Measurements from ENCODE around the gene ARL6IP4.

The ARL6IP4 gene

DNA sequence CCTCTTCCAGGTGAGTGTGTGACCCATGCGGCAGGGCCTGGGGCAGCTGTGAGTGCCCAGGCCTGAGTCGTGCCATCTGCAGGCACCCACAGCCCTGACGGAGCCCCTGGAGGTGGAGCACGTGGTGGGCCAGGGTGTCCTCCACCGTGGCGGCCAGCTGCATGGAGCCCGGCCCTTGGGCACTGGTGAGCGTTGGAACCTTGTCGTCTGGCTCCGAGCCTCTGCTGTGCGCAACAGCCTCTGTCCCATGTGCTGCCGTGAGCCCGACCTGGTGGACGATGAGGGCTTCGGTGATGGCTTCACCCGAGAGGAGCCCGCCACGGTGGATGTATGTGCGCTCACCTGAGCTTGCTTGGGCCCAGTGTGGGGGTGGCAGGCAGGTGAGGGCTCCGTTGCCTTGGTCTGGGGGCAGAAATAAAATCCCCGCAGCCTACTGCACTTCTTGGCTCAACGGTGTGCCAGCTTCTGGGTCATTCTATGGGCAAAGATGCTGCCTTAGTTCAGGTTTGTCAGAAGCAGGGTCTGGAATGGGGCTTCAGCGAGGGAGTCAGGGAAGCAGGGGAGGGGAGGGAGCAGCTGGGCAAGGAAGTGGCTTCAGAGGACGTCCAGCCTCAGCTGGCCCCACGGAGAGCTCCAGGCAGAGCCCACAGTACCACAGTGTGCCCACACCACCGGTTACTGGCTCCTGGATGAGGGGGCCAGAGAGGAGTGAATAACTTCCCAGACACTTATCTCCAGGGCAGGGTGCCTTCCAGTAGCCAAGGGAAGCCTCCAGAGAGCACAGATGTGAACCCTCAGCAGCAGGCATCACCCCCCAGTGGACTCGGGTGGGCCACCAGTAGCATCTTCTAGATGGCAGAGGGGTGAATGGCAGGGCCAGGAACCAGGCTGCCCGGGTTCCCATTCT is 1.2 kb upstream of the ARL6IP4 start:
- DNase-seq, result no peak

DNA sequence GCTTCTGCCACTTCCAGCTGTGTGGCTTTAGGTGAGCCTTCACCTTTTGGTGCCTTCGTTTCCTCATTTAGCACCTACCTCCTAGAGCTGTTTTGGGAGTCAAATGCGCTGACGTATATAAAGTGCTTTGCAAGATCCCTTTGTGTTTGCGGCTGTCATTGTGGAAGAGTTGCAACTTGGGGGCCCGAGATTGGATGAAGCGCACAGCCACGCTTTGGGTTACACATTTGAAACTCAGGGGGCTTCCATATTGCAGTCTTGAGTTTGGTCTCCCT is 636 bp upstream of the ARL6IP4 start:
- DNase-seq, result no peak

DNA sequence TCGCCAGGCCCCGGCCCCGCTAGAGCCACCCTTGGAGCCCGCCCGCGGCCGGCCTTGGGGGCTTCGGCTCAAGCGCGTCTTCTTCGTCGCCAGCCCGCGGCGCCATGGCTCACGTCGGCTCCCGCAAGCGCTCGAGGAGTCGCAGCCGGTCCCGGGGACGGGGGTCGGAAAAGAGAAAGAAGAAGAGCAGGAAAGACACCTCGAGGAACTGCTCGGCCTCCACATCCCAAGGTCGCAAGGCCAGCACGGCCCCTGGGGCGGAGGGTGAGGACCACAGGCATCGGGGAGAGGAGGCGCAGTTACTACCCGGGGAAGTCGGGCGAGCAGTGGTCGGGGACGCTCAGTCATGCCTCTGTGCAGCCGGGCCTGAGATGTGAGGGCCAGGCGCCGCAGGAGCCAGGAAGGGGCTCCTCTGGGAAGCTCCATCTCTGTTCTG is 573 bp downstream of the ARL6IP4 start:
- DNase-seq, result no peak

DNA sequence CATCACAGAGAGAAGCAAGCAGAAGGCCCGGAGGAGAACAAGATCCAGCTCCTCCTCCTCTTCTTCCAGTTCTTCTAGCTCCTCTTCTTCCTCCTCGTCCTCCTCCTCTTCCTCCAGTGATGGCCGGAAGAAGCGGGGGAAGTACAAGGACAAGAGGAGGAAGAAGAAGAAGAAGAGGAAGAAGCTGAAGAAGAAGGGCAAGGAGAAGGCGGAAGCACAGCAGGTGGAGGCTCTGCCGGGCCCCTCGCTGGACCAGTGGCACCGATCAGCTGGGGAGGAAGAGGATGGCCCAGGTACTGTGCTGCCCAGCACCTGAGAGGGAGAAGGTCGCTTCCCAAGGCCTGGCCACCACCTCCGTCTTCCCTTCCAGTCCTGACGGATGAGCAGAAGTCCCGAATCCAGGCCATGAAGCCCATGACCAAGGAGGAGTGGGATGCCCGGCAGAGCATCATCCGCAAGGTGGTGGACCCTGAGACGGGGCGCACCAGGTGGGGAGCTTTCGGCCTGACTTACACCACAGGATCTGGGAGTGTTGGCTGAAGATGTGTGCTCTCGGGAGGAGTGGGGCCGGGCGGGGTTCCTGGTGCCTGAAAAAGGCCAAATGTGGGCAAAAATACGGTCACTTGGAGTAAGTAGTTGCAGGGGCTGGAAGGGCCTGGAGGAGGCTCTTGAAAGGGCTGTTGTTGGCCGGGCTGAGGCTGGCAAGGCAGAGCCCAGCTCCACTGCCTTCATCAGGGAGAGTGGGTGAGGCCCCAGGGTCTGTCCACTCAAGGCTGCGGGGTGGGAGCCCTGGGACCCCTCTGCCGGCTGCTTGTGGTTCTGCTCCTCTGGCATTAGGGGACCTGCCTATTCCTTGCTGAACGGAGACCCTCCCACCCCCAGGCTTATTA is 1.4 kb downstream of the ARL6IP4 start:
- DNase-seq, result no peak

DNA sequence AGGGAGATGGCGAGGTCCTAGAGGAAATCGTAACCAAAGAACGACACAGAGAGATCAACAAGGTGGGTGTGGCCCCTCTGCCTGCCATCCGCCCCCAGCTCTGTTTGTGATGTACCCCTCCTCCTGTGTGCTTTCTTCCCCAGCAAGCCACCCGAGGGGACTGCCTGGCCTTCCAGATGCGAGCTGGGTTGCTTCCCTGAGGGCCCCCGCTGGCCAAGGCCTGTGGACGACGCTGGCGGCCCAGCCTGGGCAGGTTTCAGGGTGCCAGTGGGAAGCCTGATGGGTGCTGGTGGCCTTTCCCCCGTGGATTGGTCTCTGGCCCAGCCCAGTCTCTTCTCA is 2.0 kb downstream of the ARL6IP4 start:
- no peak for DNase-seq

DNA sequence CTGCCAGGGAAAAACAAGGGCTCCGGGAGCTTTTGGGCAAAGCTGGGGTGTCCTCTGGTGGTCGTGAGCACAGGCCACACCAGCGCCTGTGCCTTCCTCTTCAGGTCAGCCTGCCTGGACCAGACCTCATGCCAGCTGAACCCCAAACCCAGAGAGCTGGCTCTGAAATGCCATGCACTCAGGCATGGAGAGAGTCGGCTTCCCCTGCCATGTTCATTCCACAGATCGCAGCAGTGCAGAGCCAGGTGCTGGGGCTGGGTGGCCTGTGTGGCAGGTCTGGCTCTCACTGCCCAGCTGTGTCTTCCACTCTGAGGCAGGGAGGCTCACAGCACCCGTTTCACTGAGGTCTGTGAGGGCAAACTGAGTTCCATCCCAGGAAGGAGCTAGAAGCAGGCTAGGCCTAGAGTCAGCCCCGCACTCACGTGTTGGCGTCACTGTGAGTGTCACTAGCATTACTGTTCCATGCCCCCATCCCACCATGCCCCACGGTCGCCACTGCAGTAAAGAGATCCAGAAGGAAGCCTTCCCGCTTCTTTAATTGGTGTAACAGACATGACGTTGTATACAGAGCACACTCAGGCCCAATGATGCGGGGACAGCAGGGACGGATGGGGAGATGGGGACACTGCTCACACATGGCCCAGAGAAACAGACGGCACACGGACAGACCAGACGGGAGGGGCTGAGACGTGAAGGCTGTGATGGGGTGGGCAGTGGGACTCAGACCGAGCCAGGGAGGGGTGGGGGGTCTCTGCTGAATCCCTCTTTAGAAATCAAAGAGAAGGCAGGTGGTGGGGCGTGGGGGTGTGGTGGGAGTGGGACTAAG is 2.7 kb downstream of the ARL6IP4 start:
- no peak for DNase-seq

DNA sequence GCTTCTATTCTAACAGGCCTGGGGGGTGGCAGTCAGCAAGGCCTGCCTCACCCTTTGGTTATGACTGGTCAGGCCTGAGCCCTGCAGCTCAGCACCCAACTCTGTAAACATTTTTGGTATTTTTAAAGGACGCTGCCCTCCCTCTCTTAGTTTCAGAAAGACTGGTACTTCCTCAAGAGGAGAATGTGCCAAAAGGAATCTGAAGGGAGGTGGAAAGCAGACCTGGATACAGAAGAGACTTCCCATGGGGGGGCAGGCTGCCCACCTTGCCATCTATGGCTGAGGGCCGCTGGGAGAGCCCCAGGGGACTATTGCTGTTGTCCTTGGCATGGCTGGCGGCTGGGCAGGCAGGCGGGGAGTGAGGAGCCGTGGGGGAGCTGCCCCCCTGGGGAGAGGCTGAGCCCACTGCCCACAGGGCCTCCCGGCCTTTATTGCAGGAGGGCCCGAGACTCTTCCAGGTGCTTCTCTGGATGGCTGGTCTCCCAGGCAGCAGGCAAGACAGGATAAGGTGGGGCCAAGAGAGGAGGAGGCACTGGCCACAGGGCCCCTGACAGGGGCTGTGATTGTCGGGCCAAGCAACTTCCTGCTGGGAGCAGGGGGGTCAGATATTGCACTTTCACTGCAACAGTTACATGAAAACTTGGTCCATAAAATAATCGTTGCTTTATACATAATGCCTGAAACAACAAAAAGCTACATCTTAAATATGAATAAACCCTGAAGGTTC is 3.5 kb downstream of the ARL6IP4 start:
- no peak for DNase-seq

DNA sequence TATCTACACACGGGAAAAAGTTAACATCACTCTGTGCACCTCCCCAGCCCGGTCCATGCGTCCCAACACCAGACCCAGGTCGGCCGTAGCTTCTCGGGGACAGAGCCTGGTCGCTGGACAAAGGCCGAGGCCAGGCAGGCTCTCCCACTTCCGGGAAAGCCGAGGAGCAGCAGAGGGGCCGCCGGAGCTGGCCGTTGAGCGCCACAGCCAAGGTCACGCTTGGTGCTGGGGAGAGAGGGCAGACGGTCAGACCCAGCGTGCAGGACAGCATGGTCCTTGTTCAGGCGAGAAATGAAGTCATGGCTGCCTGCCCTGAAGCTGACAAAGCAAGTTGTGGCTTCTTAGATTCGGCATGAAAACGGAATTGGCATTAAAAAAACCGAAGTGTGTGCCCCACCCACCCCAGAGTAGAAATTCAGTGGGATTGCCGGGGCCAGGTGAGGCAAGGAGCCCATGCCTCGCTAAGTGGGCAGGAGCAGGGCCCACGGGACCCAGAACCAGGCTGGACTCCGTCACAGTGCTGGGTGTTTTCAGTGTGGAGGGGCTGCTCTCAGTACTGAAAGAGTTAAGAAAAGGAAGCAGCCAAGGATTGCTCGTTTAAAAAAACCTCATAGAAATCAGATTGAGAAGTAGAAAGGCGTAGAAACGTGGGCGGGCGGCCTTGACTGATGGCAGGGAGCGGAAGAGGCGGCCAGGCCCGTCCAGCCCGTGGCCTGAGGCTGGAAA is 4.3 kb downstream of the ARL6IP4 start:
- DNase-seq, result no peak

DNA sequence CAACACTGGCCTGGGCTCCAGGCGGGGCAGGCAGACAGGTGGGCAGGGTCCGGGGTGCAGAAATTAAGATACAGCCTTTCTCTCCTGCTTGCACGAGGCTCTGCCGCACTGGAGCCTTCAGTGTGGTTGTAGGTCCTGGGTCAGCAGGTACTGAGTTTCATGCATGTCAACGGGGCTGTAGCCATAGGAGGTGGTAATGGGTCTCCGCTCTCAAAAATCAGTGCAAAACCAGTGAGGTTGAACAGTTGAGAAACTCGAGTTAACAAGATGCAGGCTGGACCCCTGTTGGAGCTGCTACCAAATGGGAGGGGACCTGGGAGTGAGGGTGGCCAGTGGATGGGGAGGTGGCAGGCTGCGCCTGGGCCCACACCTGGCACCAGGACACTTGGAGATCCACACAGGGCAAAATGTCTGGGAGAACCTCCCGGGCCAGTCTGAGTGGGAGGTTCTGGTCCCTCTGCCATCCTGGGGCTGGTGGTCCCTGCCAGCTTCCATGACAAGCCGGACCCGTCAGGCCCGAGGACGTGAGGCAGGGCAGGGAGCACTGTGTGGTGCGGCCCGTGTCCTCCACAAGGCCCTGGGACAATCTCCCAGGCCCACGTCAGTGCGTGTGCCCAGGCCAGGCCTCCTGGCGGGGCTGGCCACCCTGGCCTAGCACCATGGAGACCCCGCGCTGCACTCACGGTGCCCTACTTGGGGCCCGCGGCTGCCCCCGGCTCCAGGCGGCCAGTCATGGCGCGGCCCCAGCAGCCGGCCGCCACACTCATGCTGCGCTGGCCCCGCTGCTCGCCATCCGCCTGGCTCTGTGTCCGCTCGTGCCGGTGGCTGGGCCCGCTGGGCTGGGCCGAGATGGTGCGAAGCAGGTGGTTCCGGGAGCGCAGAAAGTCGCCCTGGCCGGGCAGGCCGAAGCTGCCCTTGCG is 5.1 kb downstream of the ARL6IP4 start:
- no peak for DNase-seq

DNA sequence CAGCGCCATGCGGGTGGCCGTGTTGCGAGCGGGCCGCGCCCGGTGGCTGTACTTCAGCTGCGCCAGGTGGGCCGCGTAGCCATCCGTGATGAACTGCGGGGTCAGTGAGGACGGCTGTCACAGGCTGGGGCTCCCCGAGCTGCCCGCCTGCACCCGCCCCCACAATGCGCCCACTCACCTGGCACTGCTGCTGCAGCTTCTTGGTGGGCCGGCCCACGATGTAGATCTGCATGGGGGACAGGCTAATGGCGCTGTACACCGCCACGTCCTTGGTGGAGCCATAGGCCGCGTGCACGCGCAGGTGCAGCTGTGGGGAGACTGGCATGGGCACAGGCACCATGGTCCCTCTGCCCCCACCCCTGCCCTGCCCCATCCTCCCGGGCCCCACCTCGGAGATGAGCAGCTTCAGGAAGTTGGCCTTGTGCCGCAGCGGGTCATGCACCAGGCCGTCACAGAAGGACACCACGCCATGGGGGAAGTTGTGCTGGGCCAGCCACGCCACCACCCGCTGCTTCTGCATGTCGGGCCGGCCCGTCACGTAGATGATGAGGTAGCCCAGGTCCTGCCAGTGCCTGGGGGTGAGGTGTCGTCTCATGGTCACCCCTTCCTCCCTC is 5.9 kb downstream of the ARL6IP4 start:
- DNase-seq, result no peak

DNA sequence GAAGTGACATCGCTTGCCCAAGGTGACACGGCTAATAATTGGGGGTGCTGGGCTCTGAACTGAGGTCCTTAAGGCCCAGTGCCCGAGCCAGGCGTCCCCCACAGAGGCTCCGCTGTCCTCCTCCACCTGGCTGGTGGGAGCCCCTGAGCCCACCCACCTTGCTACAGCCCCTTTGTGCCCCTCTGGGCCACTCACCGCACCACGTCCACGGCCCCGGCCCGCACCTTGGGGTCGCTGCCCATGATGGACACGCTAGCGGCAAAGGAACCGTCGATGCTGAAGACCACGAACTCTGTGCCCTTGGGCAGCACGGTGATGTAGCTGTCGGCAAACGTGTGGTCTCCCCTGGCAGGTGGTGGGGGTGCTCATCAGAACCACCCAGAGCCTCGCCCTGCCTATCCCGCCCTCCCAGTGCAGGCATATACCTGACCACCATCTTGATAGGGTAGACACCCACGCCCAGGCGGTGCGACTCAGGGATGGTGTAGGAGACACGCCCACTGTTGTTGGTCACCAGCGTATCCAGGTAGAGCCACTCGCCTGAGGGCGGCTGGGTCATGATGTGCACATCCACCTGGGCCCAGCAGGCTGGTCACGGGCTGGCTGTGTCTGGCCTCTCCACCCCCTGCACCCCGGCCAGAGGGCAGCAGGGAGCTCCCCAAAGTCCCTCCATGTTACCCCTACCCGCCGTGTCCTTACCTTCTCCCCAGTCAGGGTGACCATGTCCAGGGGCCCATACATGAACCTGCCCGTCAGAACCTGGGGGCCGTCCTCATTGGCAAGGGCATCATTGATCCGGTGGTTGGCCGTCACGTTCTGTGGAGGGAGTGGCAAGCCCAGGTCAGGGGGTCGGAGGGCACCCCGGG is 6.8 kb downstream of the ARL6IP4 start:
- no peak for DNase-seq

DNA sequence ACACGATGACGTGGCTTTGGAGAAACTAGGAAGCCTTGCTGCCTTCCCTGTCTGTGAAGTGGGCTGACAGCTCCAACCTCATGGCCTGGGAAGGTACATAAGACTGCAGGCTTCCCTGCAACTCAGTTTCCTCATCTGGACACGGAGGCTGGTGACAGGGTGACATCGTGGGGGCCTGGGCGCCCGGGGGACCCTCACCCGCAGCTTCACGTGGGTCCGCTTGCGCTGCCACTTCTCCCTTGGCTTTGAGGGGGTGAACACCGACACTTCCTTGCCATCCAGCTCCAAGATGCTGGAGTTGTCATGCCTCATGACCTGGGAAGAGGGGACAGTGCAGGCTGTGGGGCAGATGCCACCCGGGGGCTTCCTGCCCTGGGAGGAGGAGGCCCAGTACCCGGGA is 7.6 kb downstream of the ARL6IP4 start:
- no peak for DNase-seq

DNA sequence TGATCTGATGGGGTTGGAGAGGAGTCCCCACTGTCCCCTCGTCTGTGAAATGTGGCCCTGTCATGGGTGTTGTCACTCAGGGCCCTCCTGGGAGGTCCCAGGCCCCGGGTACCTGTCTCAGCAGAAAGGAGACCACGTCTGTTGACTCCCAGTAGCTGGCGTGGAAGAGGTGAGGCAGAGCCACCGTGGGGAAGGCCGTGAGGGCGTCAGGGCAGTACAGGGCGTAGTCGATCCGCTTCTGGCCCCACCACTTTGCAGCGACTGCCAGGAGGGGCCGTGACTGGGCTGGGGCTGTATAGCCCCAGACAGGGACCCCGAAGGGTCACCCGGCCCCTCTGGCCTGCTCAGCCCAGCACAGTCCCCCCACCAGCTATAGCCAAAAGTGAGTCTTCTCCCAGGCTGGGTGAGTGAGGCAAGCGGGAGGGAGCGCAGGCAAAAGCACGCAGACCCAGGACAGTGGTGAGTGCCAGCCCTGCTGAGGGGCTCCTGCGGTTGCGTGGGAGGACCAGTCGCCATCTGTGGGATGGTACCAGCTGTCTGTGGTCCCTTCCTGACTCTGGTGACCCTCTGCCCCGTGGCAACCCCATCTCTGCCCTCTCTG is 8.2 kb downstream of the ARL6IP4 start:
- DNase-seq, result no peak

DNA sequence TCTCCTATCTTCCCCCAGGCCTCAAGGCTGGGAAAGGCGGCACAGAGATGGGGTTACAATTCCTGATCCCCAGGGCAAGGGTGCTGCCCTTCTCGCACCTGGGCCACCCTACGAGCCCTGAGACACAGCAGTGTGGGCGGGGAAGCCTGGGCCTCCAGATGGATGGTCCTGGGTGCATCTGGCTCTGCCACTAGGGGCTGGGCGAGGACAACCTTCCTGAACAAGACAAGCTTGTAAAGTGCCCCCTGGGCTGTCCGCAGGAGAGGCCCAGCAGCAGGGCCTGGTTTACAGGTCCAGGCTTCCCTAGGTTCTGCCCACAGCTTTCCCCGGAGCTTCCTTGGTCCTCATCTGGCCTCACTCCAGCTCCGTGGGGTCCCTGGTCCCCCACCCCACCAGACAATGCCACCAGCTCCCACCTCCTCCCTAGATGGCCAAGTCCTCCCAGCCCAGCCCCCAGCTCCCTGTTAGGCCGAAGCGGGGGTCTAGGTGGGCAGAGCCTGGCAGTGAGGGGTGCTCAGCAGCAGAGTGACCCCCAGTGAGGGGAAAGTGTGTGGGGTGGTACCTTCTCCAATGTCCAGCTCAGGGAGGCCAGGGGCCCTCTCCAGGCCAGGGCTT is 8.9 kb downstream of the ARL6IP4 start:
- no peak for DNase-seq

DNA sequence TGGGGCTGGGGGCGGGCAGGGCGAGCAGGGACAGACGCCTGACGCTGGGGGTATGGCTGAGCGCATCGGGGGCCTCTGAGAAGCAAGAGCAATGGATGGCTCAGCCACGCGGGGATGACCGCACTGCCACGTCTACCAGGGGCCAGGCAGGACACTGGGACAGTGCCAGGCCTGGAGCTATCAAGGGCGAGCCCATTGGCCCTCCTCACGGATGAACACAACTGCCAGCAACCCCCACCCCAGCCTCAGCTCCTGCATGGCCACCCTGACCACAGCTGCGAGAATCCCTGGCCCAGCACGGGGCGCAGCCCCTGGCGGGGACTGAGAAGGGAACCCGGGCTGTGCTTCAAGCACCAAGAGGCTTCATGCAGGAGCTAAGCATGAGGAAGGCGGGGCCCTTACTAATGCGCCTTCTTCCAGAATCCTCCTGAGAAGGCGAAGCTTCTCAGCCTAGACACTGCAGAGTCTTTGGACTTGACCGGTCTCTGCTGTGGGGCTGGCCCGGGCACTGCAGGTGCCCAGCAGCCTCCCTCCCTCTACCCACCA is 9.5 kb downstream of the ARL6IP4 start:
- DNase-seq, result no peak

DNA sequence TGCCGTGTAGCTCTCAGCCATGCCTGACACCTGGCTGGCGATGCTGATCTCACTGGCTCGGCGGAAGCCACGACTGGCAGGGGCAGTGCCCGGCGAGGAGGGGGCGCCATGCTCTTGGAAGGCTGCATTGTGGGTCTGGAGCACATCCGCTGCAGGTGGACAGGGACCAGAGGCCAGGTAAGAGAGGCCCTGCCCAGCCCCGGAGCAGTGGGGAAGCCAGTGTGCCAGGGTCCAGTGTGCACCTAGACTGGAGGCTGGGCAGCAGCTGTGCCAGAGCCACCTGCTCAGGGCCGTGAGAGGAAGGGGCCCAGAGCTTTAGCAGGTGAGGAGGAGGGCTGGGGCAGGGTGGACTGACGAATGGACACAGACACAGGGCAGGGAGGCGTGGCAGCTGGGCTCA is 10.1 kb downstream of the ARL6IP4 start:
- DNase-seq, result no peak

DNA sequence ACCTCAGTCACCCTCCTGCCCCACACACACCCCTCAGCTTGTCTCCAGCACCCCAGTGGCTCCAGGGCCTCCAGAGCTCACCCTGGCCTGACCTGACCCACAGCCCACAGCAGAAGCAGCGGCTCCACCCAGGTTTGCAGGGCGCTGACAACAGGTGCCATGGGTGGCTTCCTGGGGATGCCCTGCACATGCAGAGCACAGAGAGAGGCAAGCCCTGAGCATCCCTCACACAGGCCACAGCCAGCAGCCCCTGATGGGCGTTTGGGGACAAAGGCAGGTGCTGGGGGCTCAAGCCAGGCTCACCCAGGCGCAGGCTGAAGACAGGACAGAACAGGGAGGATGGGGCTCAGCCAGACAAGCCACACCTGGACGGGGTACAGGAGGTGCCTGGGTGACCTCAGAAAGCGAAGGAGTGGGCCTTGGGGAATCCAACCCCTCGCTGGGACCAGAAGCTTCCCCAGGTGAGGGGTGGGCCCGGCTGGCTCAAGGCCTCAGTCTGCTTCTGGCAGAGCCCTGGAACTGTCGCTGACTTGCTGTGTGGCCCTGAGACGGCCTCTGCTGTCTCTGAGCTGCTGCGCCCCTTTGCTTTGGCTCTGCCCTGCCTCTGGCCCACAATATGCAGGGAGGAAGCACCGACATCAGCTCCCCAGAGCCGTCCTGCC is 10.6 kb downstream of the ARL6IP4 start:
- DNase-seq, result no peak

Measured in effector CD8-positive, alpha-beta T cell (primary cell).